Stimulated activated CD4-positive, alpha-beta T cell treated with anti-CD3 and anti-CD28 coated beads, Interleukin-1b, Interleukin-23, amount 100 ng/mL, for 1 hour (primary cell): ENCODE measurements around the gene FAM163B.

Experiments
- DNase-seq, 2 donors: peaks; one replicate each; pipeline ENCODE4 v3.0.0-alpha.2; 2020; ENCODE audit warnings: low read depth in 2 of 2

Gene FAM163B

GRCh38 chr9:133528876-133529241, 80.3 kb downstream of the FAM163B start:
- DNase-seq, result no peak

DNA sequence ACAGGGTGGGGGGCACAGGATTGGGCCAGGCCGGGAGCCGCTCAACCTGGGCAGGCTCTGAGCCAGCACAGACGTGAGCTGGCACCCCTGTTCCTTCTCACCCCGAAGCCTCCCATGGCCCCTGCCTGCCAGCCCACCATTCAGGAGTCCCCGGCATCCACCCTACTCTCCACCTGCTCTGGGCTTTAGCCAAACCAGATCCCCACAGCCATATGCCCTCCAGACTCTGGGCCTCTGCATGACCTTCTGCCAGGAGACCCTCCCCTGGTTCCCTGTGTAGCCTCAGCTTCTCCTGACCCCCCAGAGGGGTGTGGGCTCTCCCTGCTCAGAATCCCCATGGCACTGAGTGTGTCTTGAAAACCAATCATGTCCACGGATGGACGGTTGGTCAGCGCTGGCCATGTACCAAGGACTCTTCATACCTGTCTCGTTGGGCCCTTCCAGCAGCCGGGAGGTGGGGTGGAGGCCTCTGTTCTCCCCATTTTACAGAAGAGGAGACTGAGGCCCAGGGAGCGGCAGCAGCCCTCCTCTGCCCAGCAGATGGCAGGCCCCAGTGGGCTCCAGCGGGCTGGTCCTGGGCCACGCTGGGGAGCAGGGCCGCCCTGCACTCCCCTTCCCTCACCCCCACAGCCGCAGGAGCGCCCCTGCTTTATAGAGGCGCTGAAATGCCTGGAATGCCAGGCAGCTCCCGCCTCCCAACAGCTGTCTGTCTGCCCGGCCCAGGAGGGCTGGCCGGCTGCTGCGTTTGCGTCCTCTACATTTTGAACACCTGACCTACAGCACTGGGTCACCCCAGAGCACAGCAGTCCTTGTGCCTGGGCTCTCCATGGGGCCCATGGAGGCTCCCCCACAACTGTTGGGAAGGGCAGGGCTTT, 81.0 kb downstream of the FAM163B start:
- DNase-seq, result no peak

GRCh38 chr9:133527444-133527920, 81.7 kb downstream of the FAM163B start:
- DNase-seq, result no peak
